K562 (cell line): ENCODE results near the gene GPATCH11. TPM values are rescaled to one million over a fixed set of nuclear protein-coding genes. Genes with fewer than 3 reads are reported as not detected.

Source experiments
- CBFB ChIP-seq: sonication (generic); formaldehyde crosslinking; IDR thresholded peaks from 2 replicates; pipeline ENCODE4 v1.4.0; 2020; ENCODE audit warnings: mild to moderate bottlenecking, missing genetic modification reagents
- CCNT2 ChIP-seq: IDR thresholded peaks from 2 replicates; pipeline ENCODE4 v1.6.1; 2011; ENCODE audit warnings: borderline replicate concordance, low read depth, mild to moderate bottlenecking, moderate library complexity, mixed read lengths, low read length; ENCODE audit not compliant: insufficient read length; ENCODE audit errors: extremely low read depth
- CTBP1 ChIP-seq: fragments of 450-650 bp; IDR thresholded peaks from 2 replicates; pipeline ENCODE4 v1.6.1; 2016; ENCODE audit warnings: borderline replicate concordance
- DPF2 ChIP-seq: fragments of 450-650 bp; IDR thresholded peaks from 2 replicates; pipeline ENCODE4 v1.6.1; 2016
- GABPB2 ChIP-seq: fragments of 250-450 bp; sonication (Bioruptor Pico); conservative IDR thresholded peaks from 2 replicates; pipeline ENCODE4 v1.5.1; 2021; ENCODE audit warnings: mild to moderate bottlenecking
- HNRNPH1 ChIP-seq: fragments of 200-400 bp; formaldehyde crosslinking; optimal IDR thresholded peaks from 2 replicates; pipeline ENCODE3; 2017; ENCODE audit warnings: low read depth, mild to moderate bottlenecking, low read length, moderate library complexity
- KAT7 ChIP-seq: sonication (generic); formaldehyde crosslinking; IDR thresholded peaks from 2 replicates; pipeline ENCODE4 v1.8.0; 2022; ENCODE audit warnings: missing genetic modification reagents, mild to moderate bottlenecking, borderline replicate concordance
- KLF13 ChIP-seq: fragments of 450-650 bp; IDR thresholded peaks from 2 replicates; pipeline ENCODE4 v1.6.1; 2016; ENCODE audit warnings: missing genetic modification characterization, low read depth, mild to moderate bottlenecking, missing compliant biosample characterization, moderate library complexity, borderline replicate concordance
- POLR2AphosphoS2 ChIP-seq: IDR thresholded peaks from 2 replicates; pipeline ENCODE4 v1.6.1; 2012; ENCODE audit warnings: low read length, improper control_type of control experiment
- POLR2G ChIP-seq: fragments of 200-400 bp; formaldehyde crosslinking; IDR thresholded peaks from 2 replicates; pipeline ENCODE4 v1.6.1; 2017; ENCODE audit warnings: low read depth, mild to moderate bottlenecking, antibody characterized with exemption, low read length, moderate library complexity
- RFX1 ChIP-seq: fragments of 450-650 bp; IDR thresholded peaks from 2 replicates; pipeline ENCODE4 v1.6.1; 2016; ENCODE audit warnings: mild to moderate bottlenecking, moderate library complexity
- SMAD2 ChIP-seq: fragments of 150-350 bp; IDR thresholded peaks from 2 replicates; pipeline ENCODE4 v1.6.1; 2014; ENCODE audit warnings: low read depth, mild to moderate bottlenecking, low read length
- SMARCE1 ChIP-seq: fragments of 450-650 bp; IDR thresholded peaks from 2 replicates; pipeline ENCODE4 v1.7.1; 2016; ENCODE audit warnings: mild to moderate bottlenecking
- SNRNP70 ChIP-seq: fragments of 200-400 bp; formaldehyde crosslinking; optimal IDR thresholded peaks from 2 replicates; pipeline ENCODE3; 2017; ENCODE audit warnings: low read depth, low read length
- TFAM ChIP-seq: fragments of 250-450 bp; sonication (Bioruptor Pico); conservative IDR thresholded peaks from 2 replicates; pipeline ENCODE4 v1.5.0; 2021; ENCODE audit warnings: mild to moderate bottlenecking, moderate library complexity
- TGIF2 ChIP-seq: sonication (generic); formaldehyde crosslinking; IDR thresholded peaks from 2 replicates; pipeline ENCODE4 v1.8.1; 2022; ENCODE audit warnings: mild to moderate bottlenecking, missing genetic modification reagents, moderate library complexity
- THRAP3 ChIP-seq: fragments of 450-650 bp; IDR thresholded peaks from 2 replicates; pipeline ENCODE4 v1.6.1; 2016; ENCODE audit warnings: mild to moderate bottlenecking, inconsistent platforms, borderline replicate concordance
- ZNF140 ChIP-seq: fragments of 250-450 bp; sonication (Bioruptor Pico); IDR thresholded peaks from 2 replicates; pipeline ENCODE4 v1.8.0; 2021; ENCODE audit warnings: moderate library complexity, mild to moderate bottlenecking, inconsistent platforms
- ZNF707 ChIP-seq: fragments of 250-450 bp; sonication (Bioruptor Pico); conservative IDR thresholded peaks from 2 replicates; pipeline ENCODE4 v1.8.0; 2022; ENCODE audit warnings: inconsistent platforms, mild to moderate bottlenecking, moderate library complexity
- polyA plus RNA-seq, 8 experiments: library from polyadenylated mRNA; depleted of rRNA in 4 of 8; stranded (reverse) in 5 of 8; unstranded in 3 of 8; fragments of >200 nt; fragmentation: Nextera tagmentation in 2 of 8; fragmentation: Illumina TruSeq in 1 of 8; extraction: Ambion mirVana in 2 of 8; extraction: Trizol in 1 of 8; gene quantifications; 2 replicates each; pipeline versions ENCODE4 v1.2.1 to v1.2.3, GENCODE V29; 2011 to 2014; ENCODE audit warnings: inconsistent platforms in 1 of 8, missing spikeins in 1 of 8
- total RNA-seq, 7 experiments: library from RNA; depleted of rRNA in 6 of 7; stranded (reverse); fragments of >200 nt in 6 of 7; fragmentation: Illumina TruSeq in 2 of 7; extraction: Trizol in 2 of 7; gene quantifications; 2 replicates each; pipeline versions ENCODE4 v1.2.1 to v1.2.3, GENCODE V29; 2011 to 2021; ENCODE audit warnings: low replicate concordance in 1 of 7
- TF ChIP-seq, protein P1 (sequence below), 3 experiments: fragments of 200-800 bp in 1 of 3; sonication (Bioruptor generic) in 1 of 3; sonication (generic) in 1 of 3; formaldehyde crosslinking in 1 of 3; IDR thresholded peaks; 2 replicates each; pipeline versions ENCODE4 v1.6.1 to v1.8.0; 2016 to 2022; ENCODE audit warnings: mild to moderate bottlenecking in 2 of 3, missing compliant biosample characterization in 2 of 3, missing genetic modification characterization in 2 of 3, missing genetic modification reagents in 1 of 3
- TF ChIP-seq, protein P2 (sequence below): fragments of 250-450 bp; sonication (Bioruptor Pico); IDR thresholded peaks from 2 replicates; pipeline ENCODE4 v1.5.0; 2021
- TF ChIP-seq, protein P3 (sequence below): sonication (generic); formaldehyde crosslinking; IDR thresholded peaks from 2 replicates; pipeline ENCODE4 v1.8.1; 2023; ENCODE audit warnings: mild to moderate bottlenecking, missing genetic modification reagents
- TF ChIP-seq, protein P4 (sequence below), 2 experiments: fragments of 250-450 bp in 1 of 2; fragments of 450-650 bp in 1 of 2; sonication (Bioruptor Pico) in 1 of 2; IDR thresholded peaks; 2 replicates each; pipeline versions ENCODE4 v1.6.1 to v1.8.0; 2016 to 2021; ENCODE audit warnings: mild to moderate bottlenecking in 2 of 2, moderate library complexity in 2 of 2, missing compliant biosample characterization in 1 of 2, missing genetic modification characterization in 1 of 2

Gene GPATCH11
- total and polyA plus RNA-seq, 9 of the 15 experiments (the other 6 are each of a cell fraction or from before 2014, with no cell fraction given) = 7.9 to 23.9 (median 15.2) TPM

DNA sequence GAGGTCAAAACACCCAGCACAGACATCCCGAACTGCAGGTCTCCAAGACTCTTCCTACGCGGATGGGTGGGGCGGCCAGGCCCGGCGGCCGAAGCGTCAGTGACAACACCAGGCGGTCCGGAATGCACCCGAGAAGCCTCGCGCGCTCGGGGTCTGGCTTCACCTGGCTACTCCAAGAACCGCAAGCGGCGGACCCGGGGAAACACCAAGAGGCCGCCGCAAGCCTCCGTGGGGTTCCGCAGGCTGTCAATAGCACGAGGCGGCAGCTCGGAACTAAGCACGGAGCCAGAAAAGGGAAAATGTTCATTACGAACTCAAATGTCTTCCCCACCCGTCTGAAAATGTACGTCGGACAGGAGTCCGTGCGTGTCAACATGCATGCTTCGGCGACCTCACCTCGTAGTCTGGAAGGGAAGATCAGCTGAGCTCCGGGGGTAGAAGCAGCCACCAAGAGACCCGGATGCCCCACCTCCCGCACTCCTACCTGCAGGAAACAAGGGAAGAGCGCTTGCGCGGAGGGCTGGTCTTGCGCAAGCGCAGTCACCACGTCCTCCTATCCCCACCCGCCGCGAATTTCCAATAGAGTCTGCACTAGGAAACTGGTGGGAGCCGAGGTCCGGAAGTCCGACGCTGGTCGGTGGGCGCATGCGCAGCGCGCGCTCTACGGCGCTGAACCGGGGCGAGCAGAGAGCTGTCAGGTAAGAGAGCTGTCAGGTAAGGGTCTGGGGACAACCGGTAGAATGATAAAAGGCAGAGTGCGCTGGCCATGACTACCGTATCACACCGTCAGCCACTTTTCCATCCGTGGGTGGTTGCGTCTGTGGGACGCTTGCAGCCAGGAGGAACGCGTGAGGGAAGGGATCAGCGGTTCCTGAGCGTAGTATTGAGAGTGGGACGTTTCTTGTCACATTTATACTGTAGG, at the start of gene GPATCH11, which contains the start of gene HEATR5B (continued):
- TF ChIP-seq CBFB (CRISPR knock-in tag) (peak; percentile 33; the same call in 1 of the 2 replicates), RFX1 (no peak), HNRNPH1 (no peak), CTBP1 (peak; percentile 37; the same call in 1 of the 2 replicates), CCNT2 (no peak), KAT7 (no peak), DPF2 (no peak), ZNF707 (CRISPR knock-in tag) (no peak), POLR2AphosphoS2 (no peak), POLR2G (peak; percentile 72), TFAM (CRISPR knock-in tag) (no peak), SMARCE1 (no peak), GABPB2 (CRISPR knock-in tag) (no peak), SNRNP70 (no peak), THRAP3 (no peak), SMAD2 (no peak), TGIF2 (CRISPR knock-in tag) (no peak), KLF13 (tag) (no peak), ZNF140 (no peak)
- TF ChIP-seq, protein P1, sequence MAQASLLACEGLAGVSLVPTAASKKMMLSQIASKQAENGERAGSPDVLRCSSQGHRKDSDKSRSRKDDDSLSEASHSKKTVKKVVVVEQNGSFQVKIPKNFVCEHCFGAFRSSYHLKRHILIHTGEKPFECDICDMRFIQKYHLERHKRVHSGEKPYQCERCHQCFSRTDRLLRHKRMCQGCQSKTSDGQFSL (CRISPR knock-in tag; IDR thresholded peaks at IDR 0.05) = no peak
- TF ChIP-seq, protein P1 (tag; IDR thresholded peaks at IDR 0.05) = no peak
- TF ChIP-seq, protein P2, sequence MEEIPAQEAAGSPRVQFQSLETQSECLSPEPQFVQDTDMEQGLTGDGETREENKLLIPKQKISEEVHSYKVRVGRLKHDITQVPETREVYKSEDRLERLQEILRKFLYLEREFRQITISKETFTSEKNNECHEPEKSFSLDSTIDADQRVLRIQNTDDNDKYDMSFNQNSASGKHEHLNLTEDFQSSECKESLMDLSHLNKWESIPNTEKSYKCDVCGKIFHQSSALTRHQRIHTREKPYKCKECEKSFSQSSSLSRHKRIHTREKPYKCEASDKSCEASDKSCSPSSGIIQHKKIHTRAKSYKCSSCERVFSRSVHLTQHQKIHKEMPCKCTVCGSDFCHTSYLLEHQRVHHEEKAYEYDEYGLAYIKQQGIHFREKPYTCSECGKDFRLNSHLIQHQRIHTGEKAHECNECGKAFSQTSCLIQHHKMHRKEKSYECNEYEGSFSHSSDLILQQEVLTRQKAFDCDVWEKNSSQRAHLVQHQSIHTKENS (CRISPR knock-in tag) = no peak
- TF ChIP-seq, protein P3, sequence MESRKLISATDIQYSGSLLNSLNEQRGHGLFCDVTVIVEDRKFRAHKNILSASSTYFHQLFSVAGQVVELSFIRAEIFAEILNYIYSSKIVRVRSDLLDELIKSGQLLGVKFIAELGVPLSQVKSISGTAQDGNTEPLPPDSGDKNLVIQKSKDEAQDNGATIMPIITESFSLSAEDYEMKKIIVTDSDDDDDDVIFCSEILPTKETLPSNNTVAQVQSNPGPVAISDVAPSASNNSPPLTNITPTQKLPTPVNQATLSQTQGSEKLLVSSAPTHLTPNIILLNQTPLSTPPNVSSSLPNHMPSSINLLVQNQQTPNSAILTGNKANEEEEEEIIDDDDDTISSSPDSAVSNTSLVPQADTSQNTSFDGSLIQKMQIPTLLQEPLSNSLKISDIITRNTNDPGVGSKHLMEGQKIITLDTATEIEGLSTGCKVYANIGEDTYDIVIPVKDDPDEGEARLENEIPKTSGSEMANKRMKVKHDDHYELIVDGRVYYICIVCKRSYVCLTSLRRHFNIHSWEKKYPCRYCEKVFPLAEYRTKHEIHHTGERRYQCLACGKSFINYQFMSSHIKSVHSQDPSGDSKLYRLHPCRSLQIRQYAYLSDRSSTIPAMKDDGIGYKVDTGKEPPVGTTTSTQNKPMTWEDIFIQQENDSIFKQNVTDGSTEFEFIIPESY (CRISPR knock-in tag) = 0 out of 2 replicates have a peak, but pooled peaks have one; percentile 7
- TF ChIP-seq, protein P4, sequence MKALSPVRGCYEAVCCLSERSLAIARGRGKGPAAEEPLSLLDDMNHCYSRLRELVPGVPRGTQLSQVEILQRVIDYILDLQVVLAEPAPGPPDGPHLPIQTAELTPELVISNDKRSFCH (CRISPR knock-in tag; IDR thresholded peaks at IDR 0.05) = no peak
- TF ChIP-seq, protein P4 (tag; IDR thresholded peaks at IDR 0.05) = no peak
